ENCODE results near the gene NMT1. TPM values are rescaled to one million over a fixed set of nuclear protein-coding genes. Genes with fewer than 3 reads are reported as not detected.

NMT1 gene
- total and polyA plus RNA-seq, 2 of the 13 experiments (the other 11 are each of a cell fraction or from before 2014, with no cell fraction given) = 75.7 to 142 TPM

GRCh38 chr17:45123930-45124796 lies 63.0 kb downstream of the NMT1 start (continued):
- TF ChIP-seq NKX3-1 (CRISPR knock-in tag; IDR thresholded peaks at IDR 0.05) = no peak
- TF ChIP-seq BORCS8-MEF2B (CRISPR knock-in tag; IDR thresholded peaks at IDR 0.05) = no peak
- TF ChIP-seq RBAK (CRISPR knock-in tag; IDR thresholded peaks at IDR 0.05) = no peak
- no peak for TF ChIP-seq KLF15 (CRISPR knock-in tag; IDR thresholded peaks at IDR 0.05; ENCODE audit: borderline replicate concordance)
- no peak for TF ChIP-seq CSRNP2 (CRISPR knock-in tag; conservative IDR thresholded peaks at IDR 0.05; ENCODE audit: low read depth)
- TF ChIP-seq RAD21 (CRISPR knock-in tag; IDR thresholded peaks at IDR 0.05) = 0 out of 2 replicates have a peak, but pooled peaks have one; percentile 10
- TF ChIP-seq GMEB2 (CRISPR knock-in tag; IDR thresholded peaks at IDR 0.05; ENCODE audit: low read depth) = no peak
- no peak for TF ChIP-seq ZNF704 (CRISPR knock-in tag; IDR thresholded peaks at IDR 0.05; ENCODE audit: borderline replicate concordance)
- TF ChIP-seq ZNF18 (CRISPR knock-in tag; IDR thresholded peaks at IDR 0.05; ENCODE audit: insufficient replicate concordance) = no peak
- peak; percentile 33; the same call in 1 of the 2 replicates for TF ChIP-seq ZNF292 (CRISPR knock-in tag; IDR thresholded peaks at IDR 0.05; ENCODE audit: borderline replicate concordance, low read depth)
- TF ChIP-seq PRDM10 (CRISPR knock-in tag; IDR thresholded peaks at IDR 0.05; ENCODE audit: low read depth) = no peak; the same call in 1 of the 2 replicates
- no peak for TF ChIP-seq GATAD1 (CRISPR knock-in tag; IDR thresholded peaks at IDR 0.05)
- TF ChIP-seq ZNF17 (CRISPR knock-in tag; IDR thresholded peaks at IDR 0.05) = no peak
- no peak for TF ChIP-seq GTF3A (CRISPR knock-in tag; conservative IDR thresholded peaks at IDR 0.05)
- TF ChIP-seq CENPT (CRISPR knock-in tag; IDR thresholded peaks at IDR 0.05; ENCODE audit: low read depth) = no peak
- TF ChIP-seq ZMAT5 (CRISPR knock-in tag; IDR thresholded peaks at IDR 0.05; ENCODE audit: borderline replicate concordance, low read depth) = no peak
- no peak for TF ChIP-seq ZNF652 (CRISPR knock-in tag; IDR thresholded peaks at IDR 0.05; ENCODE audit: borderline replicate concordance, low read depth)
- TF ChIP-seq JARID2 (CRISPR knock-in tag; IDR thresholded peaks at IDR 0.05; ENCODE audit: insufficient replicate concordance) = no peak

All from HepG2 (cell line).